ENCODE measurements around the gene PYGL. TPM values are rescaled to one million over a fixed set of nuclear protein-coding genes. Genes with fewer than 3 reads are reported as not detected.

Gene PYGL
- total RNA-seq, 2 experiments from 2014 or later: 1.6 to 1.7 TPM

DNA sequence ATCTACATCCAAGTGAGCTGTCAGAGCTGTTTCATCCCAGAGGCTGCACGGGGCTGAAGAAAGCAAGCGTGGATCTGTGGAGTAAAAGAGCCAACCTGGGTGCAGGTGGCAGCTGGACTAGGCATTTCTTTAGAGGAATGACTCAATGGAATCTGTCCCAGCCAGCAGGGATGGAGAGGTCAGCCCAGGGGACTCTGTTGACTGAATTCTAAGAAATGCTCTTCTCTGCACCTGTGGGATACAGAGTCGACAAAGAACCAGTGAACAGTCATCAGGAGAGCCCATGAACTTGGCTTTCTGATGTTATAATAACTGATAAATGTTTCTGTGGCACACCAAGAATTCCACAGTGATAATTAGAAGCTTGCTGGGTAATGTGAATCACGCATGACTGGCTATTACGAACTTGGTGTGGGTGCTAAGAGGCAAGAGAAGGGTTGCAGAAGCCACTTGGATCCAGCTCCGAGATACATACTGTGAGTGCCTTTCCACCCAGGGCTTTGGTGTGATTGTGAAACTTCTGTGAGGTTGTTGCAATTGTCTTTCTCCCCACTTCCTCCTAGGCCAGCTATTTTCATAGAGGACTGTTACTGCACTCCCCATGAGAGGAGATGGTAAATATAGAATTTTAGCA, 16.2 kb downstream of the PYGL start:
- H3K27ac Mint-ChIP-seq: no peak overlapping the region
- ATAC-seq: no peak
- ChIA-PET CTCF (no interaction called here), POLR2A (no interaction called here)
- TF ChIP-seq, protein P1, sequence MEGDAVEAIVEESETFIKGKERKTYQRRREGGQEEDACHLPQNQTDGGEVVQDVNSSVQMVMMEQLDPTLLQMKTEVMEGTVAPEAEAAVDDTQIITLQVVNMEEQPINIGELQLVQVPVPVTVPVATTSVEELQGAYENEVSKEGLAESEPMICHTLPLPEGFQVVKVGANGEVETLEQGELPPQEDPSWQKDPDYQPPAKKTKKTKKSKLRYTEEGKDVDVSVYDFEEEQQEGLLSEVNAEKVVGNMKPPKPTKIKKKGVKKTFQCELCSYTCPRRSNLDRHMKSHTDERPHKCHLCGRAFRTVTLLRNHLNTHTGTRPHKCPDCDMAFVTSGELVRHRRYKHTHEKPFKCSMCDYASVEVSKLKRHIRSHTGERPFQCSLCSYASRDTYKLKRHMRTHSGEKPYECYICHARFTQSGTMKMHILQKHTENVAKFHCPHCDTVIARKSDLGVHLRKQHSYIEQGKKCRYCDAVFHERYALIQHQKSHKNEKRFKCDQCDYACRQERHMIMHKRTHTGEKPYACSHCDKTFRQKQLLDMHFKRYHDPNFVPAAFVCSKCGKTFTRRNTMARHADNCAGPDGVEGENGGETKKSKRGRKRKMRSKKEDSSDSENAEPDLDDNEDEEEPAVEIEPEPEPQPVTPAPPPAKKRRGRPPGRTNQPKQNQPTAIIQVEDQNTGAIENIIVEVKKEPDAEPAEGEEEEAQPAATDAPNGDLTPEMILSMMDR (IDR thresholded peaks at IDR 0.05): no peak
- no peaks in the 10 kb centered on the region for H3K9me3 Mint-ChIP-seq
- no peak for DNase-seq
- H3K4me3 Mint-ChIP-seq: no peak overlapping the region
- intact Hi-C loops (cut with micrococcal nuclease): no loop called here
- H3K36me3 Mint-ChIP-seq (ENCODE audit: low read depth): no peaks in the 10 kb centered on the region
- peaks cover 5% of the 10 kb centered on the region for H3K27me3 Mint-ChIP-seq
- H3K4me1 Mint-ChIP-seq (ENCODE audit: low read depth): no peaks in the 10 kb centered on the region

DNA sequence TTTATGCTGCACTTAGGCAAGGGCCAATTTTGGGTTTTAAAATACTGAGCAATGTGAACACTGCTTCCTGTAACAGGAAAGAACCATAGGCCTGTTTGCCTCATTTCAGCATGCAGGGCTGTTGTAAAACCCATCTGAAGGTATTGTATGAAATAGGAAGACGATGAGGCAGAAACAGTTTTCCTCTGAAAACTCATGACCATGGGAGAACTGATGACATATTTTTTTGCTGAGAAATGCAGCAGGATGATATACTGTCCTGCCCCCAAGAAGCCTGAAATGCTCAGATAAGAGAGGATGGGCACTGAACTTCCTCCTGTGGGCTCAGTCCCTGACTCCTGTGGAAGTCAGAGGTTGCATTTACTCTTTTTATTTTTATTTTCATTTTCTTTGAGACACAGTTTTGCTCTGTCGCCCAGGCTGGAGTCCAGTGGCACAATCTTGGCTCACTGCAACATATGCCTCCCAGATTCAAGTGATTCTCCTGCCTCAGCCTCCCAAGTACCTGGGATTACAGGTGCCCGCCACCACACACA, 17.4 kb downstream of the PYGL start:
- TF ChIP-seq, protein P1 (IDR thresholded peaks at IDR 0.05): no peak
- no peaks in the 10 kb centered on the region for H3K36me3 Mint-ChIP-seq (ENCODE audit: low read depth)
- ChIA-PET POLR2A (no interaction called here), CTCF (interaction anchor here (1.1 kb wide), 1 partner anchor 67 kb away, joined by 3 read pairs; no protein-coding TSS in a partner anchor)
- H3K27me3 Mint-ChIP-seq: peaks cover 5% of the 10 kb centered on the region
- no peaks in the 10 kb centered on the region for H3K9me3 Mint-ChIP-seq
- DNase-seq: no peak
- H3K27ac Mint-ChIP-seq: no peak overlapping the region
- no peaks in the 10 kb centered on the region for H3K4me1 Mint-ChIP-seq (ENCODE audit: low read depth)
- ATAC-seq: no peak
- intact Hi-C loops (cut with micrococcal nuclease): no loop called here
- no peak overlapping the region for H3K4me3 Mint-ChIP-seq

DNA sequence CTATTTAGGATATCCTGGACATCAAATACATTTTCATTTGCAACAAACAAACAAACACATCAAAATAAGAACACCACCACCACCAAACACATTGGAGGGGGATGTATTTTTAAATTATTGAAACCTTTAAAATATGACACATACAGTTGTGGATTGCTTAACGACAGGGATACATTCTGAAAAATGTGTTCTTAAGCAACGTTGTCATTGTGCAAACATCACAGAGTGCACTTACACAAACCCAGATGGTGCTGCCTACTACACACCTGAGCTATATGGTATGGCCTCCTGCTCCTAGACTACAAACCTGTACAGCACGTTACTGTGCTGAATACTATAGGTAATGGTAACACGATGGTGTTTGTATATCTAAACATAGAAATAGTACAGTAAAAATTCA, 19.4 kb downstream of the PYGL start:
- Mint-ChIP-seq H3K27ac (no peak overlapping the region), H3K4me1 (ENCODE audit: low read depth) (no peaks in the 10 kb centered on the region), H3K36me3 (ENCODE audit: low read depth) (no peaks in the 10 kb centered on the region), H3K9me3 (no peaks in the 10 kb centered on the region), H3K4me3 (no peak overlapping the region), H3K27me3 (peaks cover 5% of the 10 kb centered on the region)
- intact Hi-C loops (cut with micrococcal nuclease): no loop called here
- ChIA-PET CTCF (no interaction called here), POLR2A (no interaction called here)
- TF ChIP-seq, protein P1 (IDR thresholded peaks at IDR 0.05): no peak
- no peak for DNase-seq
- ATAC-seq: no peak

DNA sequence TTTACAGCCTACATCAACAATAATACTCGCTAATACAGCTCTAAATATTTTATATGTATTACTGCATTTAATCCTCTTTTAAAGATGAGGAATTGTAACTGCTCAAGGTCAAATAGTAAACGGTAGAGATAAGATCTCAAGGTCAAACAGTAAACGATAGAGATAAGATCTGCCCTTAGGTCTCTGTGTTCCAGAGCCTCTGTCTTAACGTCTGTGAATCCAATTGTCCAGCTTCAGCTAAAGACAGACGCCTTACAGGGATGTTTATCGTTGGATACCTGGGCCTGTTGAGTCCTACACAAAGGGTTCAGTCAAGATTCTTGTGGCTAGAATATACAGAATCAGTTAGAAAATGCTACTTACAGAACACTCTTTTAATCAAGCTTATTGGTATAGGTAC, 20.0 kb downstream of the PYGL start:
- DNase-seq (no peak), ATAC-seq (no peak)
- no peaks in the 10 kb centered on the region for H3K9me3 Mint-ChIP-seq
- ChIA-PET CTCF (no interaction called here), POLR2A (no interaction called here)
- H3K36me3 Mint-ChIP-seq (ENCODE audit: low read depth): no peaks in the 10 kb centered on the region
- TF ChIP-seq, protein P1 (IDR thresholded peaks at IDR 0.05): no peak
- H3K4me3 Mint-ChIP-seq: no peak overlapping the region
- no peaks in the 10 kb centered on the region for H3K4me1 Mint-ChIP-seq (ENCODE audit: low read depth)
- peaks cover 3% of the 10 kb centered on the region for H3K27me3 Mint-ChIP-seq
- intact Hi-C loops (cut with micrococcal nuclease): no loop called here
- H3K27ac Mint-ChIP-seq: no peak overlapping the region

DNA sequence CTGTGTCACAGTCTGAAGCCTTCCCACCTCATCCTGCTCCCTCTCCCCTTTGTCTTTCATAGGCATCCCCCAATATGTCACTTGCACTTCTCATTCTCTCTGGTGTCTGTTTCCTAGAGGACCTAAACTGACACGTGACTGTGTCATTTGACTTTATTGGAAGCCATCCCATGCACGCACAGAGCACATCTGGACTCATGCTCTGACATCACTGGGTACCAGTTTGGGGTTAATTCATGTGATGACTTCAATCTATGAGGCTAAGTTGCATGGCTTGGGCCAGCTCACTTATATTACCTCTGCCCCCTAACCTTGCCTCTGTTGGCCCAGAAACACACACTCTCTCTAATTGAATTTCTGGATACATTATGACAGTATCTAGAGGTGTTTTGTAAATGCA, 21.5 kb downstream of the PYGL start:
- TF ChIP-seq, protein P1 (IDR thresholded peaks at IDR 0.05): no peak
- Mint-ChIP-seq H3K9me3 (no peaks in the 10 kb centered on the region), H3K4me3 (no peak overlapping the region), H3K36me3 (ENCODE audit: low read depth) (no peaks in the 10 kb centered on the region), H3K27me3 (peaks cover 3% of the 10 kb centered on the region), H3K4me1 (ENCODE audit: low read depth) (no peaks in the 10 kb centered on the region), H3K27ac (no peak overlapping the region)
- ATAC-seq (no peak), DNase-seq (no peak)
- intact Hi-C loops (cut with micrococcal nuclease): no loop called here
- ChIA-PET CTCF (no interaction called here), POLR2A (no interaction called here)

Data from activated CD8-positive, alpha-beta T cell treated with anti-CD3 and anti-CD28 coated beads for 36 hours (primary cell).